OCI-LY7 (cell line): Measurements from ENCODE around the gene MYOF. TPM values are rescaled to one million over a fixed set of nuclear protein-coding genes. Genes with fewer than 3 reads are reported as not detected.

Experiments used
- BruUV-seq: library from RNA; stranded (reverse); fragments of 400-500 nt; replicated peaks from 2 replicates; lab custom pipeline; 2021; lab: Mats Ljungman, UMichigan
- CTCF ChIA-PET: fragments of 300-600 bp; sonication (Branson Sonifier 250); formaldehyde crosslinking; loops from one replicate; lab custom pipeline; 2022; ENCODE audit warnings: antibody characterized with exemption; ENCODE audit not compliant: unreplicated experiment; lab: Charles Lee
- POLR2A ChIA-PET: fragments of 300-600 bp; sonication (Branson Sonifier 250); formaldehyde crosslinking; loops from one replicate; lab custom pipeline; 2022; ENCODE audit warnings: antibody characterized with exemption; lab: Charles Lee
- DNase-seq: peaks from one replicate; pipeline ENCODE4 v3.0.0-alpha.2; 2015; ENCODE audit warnings: low spot score
- H2AFZ ChIP-seq: fragments of 200-600 bp; sonication (generic), shearing (Covaris generic); 2 replicates; pipeline ENCODE4 v1.6.1; 2014; ENCODE audit warnings: mild to moderate bottlenecking, antibody characterized with exemption, low read length, moderate library complexity
- H3K27ac ChIP-seq: fragments of 200-600 bp; sonication (generic); 2 replicates; pipeline ENCODE4 v1.5.1; 2014; ENCODE audit warnings: mixed run types, low read depth, mild to moderate bottlenecking, moderate library complexity, low read length, inconsistent platforms; ENCODE audit not compliant: poor library complexity, severe bottlenecking
- H3K36me3 ChIP-seq: fragments of 200-600 bp; sonication (generic); 2 replicates; pipeline ENCODE4 v1.6.1; 2014; ENCODE audit warnings: mild to moderate bottlenecking, antibody characterized with exemption, low read length, moderate library complexity, mixed read lengths; ENCODE audit not compliant: insufficient read depth
- H3K4me1 ChIP-seq: fragments of 200-600 bp; sonication (generic); 2 replicates; pipeline ENCODE4 v1.5.1; 2014; ENCODE audit warnings: mild to moderate bottlenecking, low read length; ENCODE audit not compliant: insufficient read depth, poor library complexity, severe bottlenecking
- H3K4me2 ChIP-seq: fragments of 200-600 bp; sonication (generic); 2 replicates; pipeline ENCODE4 v1.6.1; 2014; ENCODE audit warnings: mild to moderate bottlenecking, low read length
- H3K4me3 ChIP-seq: fragments of 200-600 bp; sonication (generic); 2 replicates; pipeline ENCODE4 v1.5.1; 2014; ENCODE audit warnings: mild to moderate bottlenecking, low read depth, low read length; ENCODE audit not compliant: poor library complexity, severe bottlenecking
- H3K79me2 ChIP-seq: fragments of 200-600 bp; sonication (generic); 2 replicates; pipeline ENCODE4 v1.6.1; 2016; ENCODE audit warnings: low read depth, mild to moderate bottlenecking, low read length, moderate library complexity, mixed read lengths; ENCODE audit not compliant: insufficient read depth
- H3K9me2 ChIP-seq: fragments of 200-600 bp; sonication (generic); 2 replicates; pipeline ENCODE4 v1.6.1; 2016; ENCODE audit warnings: mild to moderate bottlenecking, low read length, mixed read lengths; ENCODE audit not compliant: insufficient read depth
- H3K9me3 ChIP-seq: fragments of 200-600 bp; sonication (generic); 2 replicates; pipeline ENCODE4 v1.6.1; 2014; ENCODE audit warnings: mild to moderate bottlenecking, mixed run types, low read length, mixed read lengths
- H4K20me1 ChIP-seq: fragments of 200-600 bp; sonication (generic); 2 replicates; pipeline ENCODE4 v1.6.1; 2014; ENCODE audit warnings: mild to moderate bottlenecking, antibody characterized with exemption, low read length, moderate library complexity, mixed read lengths; ENCODE audit not compliant: insufficient read depth
- EZH2phosphoT487 ChIP-seq: fragments of 200-600 bp; sonication (generic); IDR thresholded peaks from 2 replicates; pipeline ENCODE4 v1.6.1; 2018; ENCODE audit warnings: low read depth, borderline replicate concordance, mild to moderate bottlenecking, mixed run types, antibody characterized with exemption, low read length, moderate library complexity, mixed read lengths
- intact Hi-C: fragments of 100-400 bp; cut with micrococcal nuclease; formaldehyde crosslinking; loops from one replicate; pipeline ENCODE4 v1.10.0; 2022; ENCODE audit not compliant: unreplicated experiment
- total RNA-seq, 2 experiments: library from RNA; depleted of rRNA in 1 of 2; stranded (reverse); fragments of >200 nt in 1 of 2; shearing (Covaris generic) in 1 of 2; gene quantifications; 2 replicates each; pipeline ENCODE4 v1.2.3, GENCODE V29; 2014 to 2022
- TF ChIP-seq, protein P1 (sequence below): fragments of 200-600 bp; sonication (generic); conservative IDR thresholded peaks from 2 replicates; pipeline ENCODE4 v1.5.1; 2014; ENCODE audit warnings: mild to moderate bottlenecking, antibody characterized with exemption, low read length, moderate library complexity, mixed read lengths

The MYOF gene
- total RNA-seq, 2 experiments from 2014 or later, result 0.42 TPM; not detected in 1

DNA sequence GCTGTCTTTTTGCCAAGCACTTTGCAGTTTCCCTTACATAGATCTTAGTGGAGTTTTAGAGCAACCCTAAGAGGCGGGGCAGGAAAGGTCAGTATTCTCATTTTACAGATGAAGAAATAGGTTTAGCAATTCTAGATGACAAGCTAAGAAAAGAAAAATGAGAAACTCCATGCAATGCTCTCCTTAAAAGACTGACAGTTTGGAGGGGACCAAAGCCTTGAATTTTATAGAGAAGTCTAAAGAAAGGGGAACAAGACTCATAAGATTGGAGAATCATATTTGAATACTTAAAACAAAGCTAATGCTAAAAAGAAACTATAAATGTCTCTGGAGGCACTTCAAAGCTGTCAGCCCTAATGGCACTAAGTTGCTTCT lies 33.9 kb upstream of the MYOF start:
- Histone ChIP-seq H3K4me1 (no peaks in the 10 kb centered on the region), H3K36me3 (peaks cover 93% of the 10 kb centered on the region), H3K79me2 (no peaks in the 10 kb centered on the region), H3K4me2 (no peak overlapping the region), H3K9me2 (no peaks in the 10 kb centered on the region), H4K20me1 (no peaks in the 10 kb centered on the region), H3K9me3 (peaks cover 11% of the 10 kb centered on the region; the same call in 1 of the 2 replicates), H3K27ac (no peak overlapping the region), H3K4me3 (no peak overlapping the region), H2AFZ (no peak overlapping the region)
- POLR2A ChIA-PET, result interaction anchor here (1.2 kb wide), 1 partner anchor 15 kb away, joined by 3 read pairs; no protein-coding TSS in a partner anchor
- TF ChIP-seq, protein P1, sequence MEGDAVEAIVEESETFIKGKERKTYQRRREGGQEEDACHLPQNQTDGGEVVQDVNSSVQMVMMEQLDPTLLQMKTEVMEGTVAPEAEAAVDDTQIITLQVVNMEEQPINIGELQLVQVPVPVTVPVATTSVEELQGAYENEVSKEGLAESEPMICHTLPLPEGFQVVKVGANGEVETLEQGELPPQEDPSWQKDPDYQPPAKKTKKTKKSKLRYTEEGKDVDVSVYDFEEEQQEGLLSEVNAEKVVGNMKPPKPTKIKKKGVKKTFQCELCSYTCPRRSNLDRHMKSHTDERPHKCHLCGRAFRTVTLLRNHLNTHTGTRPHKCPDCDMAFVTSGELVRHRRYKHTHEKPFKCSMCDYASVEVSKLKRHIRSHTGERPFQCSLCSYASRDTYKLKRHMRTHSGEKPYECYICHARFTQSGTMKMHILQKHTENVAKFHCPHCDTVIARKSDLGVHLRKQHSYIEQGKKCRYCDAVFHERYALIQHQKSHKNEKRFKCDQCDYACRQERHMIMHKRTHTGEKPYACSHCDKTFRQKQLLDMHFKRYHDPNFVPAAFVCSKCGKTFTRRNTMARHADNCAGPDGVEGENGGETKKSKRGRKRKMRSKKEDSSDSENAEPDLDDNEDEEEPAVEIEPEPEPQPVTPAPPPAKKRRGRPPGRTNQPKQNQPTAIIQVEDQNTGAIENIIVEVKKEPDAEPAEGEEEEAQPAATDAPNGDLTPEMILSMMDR, result no peak
- TF ChIP-seq EZH2phosphoT487, result no peak
- intact Hi-C loops, result no loop called here
- DNase-seq, result no peak
- BruUV-seq, result no TSS peak
- CTCF ChIA-PET, result no interaction called here

DNA sequence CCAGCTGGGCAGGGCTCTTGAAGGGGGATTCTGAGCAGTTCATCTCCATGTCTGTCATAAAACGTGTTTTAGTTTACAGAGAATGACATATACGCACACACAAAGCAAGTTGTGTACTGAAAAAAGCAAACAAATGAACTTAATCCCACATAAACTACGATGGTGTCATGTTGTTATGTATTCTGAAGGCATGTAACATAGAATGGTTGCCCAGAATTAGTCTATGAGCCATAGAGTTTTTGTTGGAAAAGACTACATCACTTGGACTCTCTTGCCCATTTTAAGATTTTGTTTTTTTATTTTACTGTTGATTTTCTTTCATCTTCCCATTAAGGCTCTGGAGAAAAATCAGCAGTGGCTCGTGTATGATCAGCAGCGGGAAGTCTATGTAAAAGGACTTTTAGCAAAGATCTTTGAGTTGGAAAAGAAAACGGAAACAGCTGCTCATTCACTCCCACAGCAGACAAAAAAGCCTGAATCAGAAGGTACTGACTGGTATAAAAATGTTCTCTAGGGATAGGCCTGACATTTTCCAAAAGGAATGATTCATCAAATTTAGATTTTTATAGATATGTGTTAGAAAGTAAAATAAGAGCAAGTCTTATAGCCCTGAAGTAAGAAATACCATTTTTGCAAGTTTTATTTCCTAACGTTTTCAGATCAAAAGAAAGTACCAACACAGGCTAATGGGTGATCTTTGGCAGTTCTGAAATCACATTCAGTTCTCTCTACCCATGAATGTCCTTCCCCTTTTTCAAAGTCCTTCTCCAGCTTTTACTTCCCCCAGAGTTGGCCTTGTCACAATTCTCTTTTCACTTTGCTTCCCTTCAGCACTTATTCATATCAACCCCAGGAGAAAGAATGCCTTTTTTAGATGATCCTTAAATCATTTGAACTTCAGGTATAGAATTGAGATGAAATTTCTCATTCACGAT lies 33.2 kb upstream of the MYOF start:
- DNase-seq, result no peak
- Histone ChIP-seq H3K4me3 (no peak overlapping the region), H3K9me2 (no peaks in the 10 kb centered on the region), H3K9me3 (peaks cover 9% of the 10 kb centered on the region; the same call in 1 of the 2 replicates), H3K79me2 (no peaks in the 10 kb centered on the region), H3K36me3 (peaks cover 91% of the 10 kb centered on the region), H3K27ac (no peak overlapping the region), H4K20me1 (no peaks in the 10 kb centered on the region), H3K4me2 (no peak overlapping the region), H2AFZ (no peak overlapping the region), H3K4me1 (no peaks in the 10 kb centered on the region)
- BruUV-seq, result no TSS peak
- intact Hi-C loops, result no loop called here
- ChIA-PET POLR2A (no interaction called here), CTCF (no interaction called here)
- TF ChIP-seq EZH2phosphoT487, result no peak
- TF ChIP-seq, protein P1, result no peak

DNA sequence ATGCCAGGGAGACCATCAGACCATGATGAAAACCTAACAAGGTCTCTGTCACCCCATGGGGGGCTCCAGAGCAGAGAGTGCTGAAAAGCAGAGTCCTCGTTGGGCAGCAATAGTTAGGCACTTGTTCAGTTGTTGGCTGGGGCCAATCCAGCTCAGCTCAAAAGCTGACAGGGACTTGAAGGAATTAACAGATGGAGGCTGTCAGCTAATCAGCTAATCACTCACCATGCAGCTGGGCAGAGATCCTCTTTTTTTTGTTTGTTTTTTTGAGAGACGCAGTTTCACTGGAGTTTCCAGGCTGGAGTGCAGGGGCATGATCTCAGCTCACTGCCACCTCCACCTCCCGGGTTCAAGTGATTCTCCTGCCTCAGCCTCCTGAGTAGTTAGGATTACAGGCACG lies 32.4 kb upstream of the MYOF start:
- no peak for TF ChIP-seq EZH2phosphoT487
- TF ChIP-seq, protein P1, result no peak
- Histone ChIP-seq H4K20me1 (no peaks in the 10 kb centered on the region), H3K9me3 (peaks cover 3% of the 10 kb centered on the region; the same call in 1 of the 2 replicates), H3K36me3 (peaks cover 91% of the 10 kb centered on the region), H3K9me2 (no peaks in the 10 kb centered on the region), H2AFZ (no peak overlapping the region), H3K4me3 (no peak overlapping the region), H3K27ac (no peak overlapping the region), H3K79me2 (no peaks in the 10 kb centered on the region), H3K4me1 (no peaks in the 10 kb centered on the region), H3K4me2 (no peak overlapping the region)
- DNase-seq, result no peak
- intact Hi-C loops, result no loop called here
- ChIA-PET CTCF (no interaction called here), POLR2A (interaction anchor here (1.9 kb wide), 1 partner anchor 10 kb away, joined by 14 read pairs; no protein-coding TSS in a partner anchor)
- BruUV-seq, result no TSS peak
